Kidney capillary endothelial cell (primary cell): ENCODE measurements around the gene TPSB2.

Experiments
- DNase-seq: peaks from one replicate; pipeline ENCODE4 v3.0.0-alpha.2; 2018; ENCODE audit warnings: low spot score

Gene TPSB2

GRCh38 chr16:1218930-1219611 lies 10.9 kb downstream of the TPSB2 start:
- no peak for DNase-seq

- no peak for DNase-seq
Observed at GRCh38 chr16:1218061-1218929, 11.7 kb downstream of the TPSB2 start.

GRCh38 chr16:1217526-1217925 lies 12.5 kb downstream of the TPSB2 start:
- DNase-seq: no peak

GRCh38 chr16:1216681-1217400 lies 13.1 kb downstream of the TPSB2 start:
- no peak for DNase-seq

- no peak for DNase-seq
Observed at GRCh38 chr16:1216296-1216619, 13.7 kb downstream of the TPSB2 start.

GRCh38 chr16:1215574-1216295 lies 14.2 kb downstream of the TPSB2 start:
- DNase-seq: no peak

- DNase-seq: no peak
Observed at GRCh38 chr16:1214719-1215118, 15.3 kb downstream of the TPSB2 start.

- DNase-seq: no peak
Observed at GRCh38 chr16:1213796-1214372, 16.1 kb downstream of the TPSB2 start.

GRCh38 chr16:1213231-1213630 lies 16.8 kb downstream of the TPSB2 start:
- no peak for DNase-seq

GRCh38 chr16:1212616-1213194 lies 17.3 kb downstream of the TPSB2 start:
- no peak for DNase-seq

GRCh38 chr16:1211451-1212268 lies 18.3 kb downstream of the TPSB2 start:
- DNase-seq: no peak

GRCh38 chr16:1210461-1210860 lies 19.5 kb downstream of the TPSB2 start:
- no peak for DNase-seq

- no peak for DNase-seq
Observed at GRCh38 chr16:1209081-1209480, 20.9 kb downstream of the TPSB2 start.

- no peak for DNase-seq
Observed at GRCh38 chr16:1208239-1208830, 21.6 kb downstream of the TPSB2 start.

- DNase-seq: no peak
Observed at GRCh38 chr16:1206786-1207185, 23.2 kb downstream of the TPSB2 start.

- DNase-seq: no peak
Observed at GRCh38 chr16:1206326-1206725, 23.7 kb downstream of the TPSB2 start.

GRCh38 chr16:1204933-1205332 lies 25.1 kb downstream of the TPSB2 start:
- no peak for DNase-seq

- no peak for DNase-seq
Observed at GRCh38 chr16:1202274-1202673, 27.7 kb downstream of the TPSB2 start.

- DNase-seq: no peak
Observed at GRCh38 chr16:1201444-1201843, 28.5 kb downstream of the TPSB2 start.

GRCh38 chr16:1200014-1200627 lies 29.9 kb downstream of the TPSB2 start:
- no peak for DNase-seq
